Coronary artery (tissue), 2 donors: Measurements from ENCODE around the gene UCMA.

Experiments
- DNase-seq: peaks from one replicate; pipeline ENCODE4 v3.0.0-alpha.2; 2017; ENCODE audit warnings: low spot score
- H3K27ac ChIP-seq, 2 donors: fragments of 200-600 bp; sonication (generic); one replicate each; pipeline ENCODE4 v1.5.1; 2016 to 2019
- H3K4me3 ChIP-seq: fragments of 200-600 bp; sonication (generic); 2 replicates; pipeline ENCODE4 v1.5.1; 2016; ENCODE audit warnings: mild to moderate bottlenecking, moderate library complexity
- CTCF ChIP-seq: fragments of 200-600 bp; sonication (generic); IDR thresholded peaks from one replicate; pipeline ENCODE4 v1.5.1; 2019; ENCODE audit warnings: antibody characterized with exemption

The UCMA gene

GRCh38 chr10:13188593-13188992 is 45.6 kb downstream of the UCMA start:
- no peak overlapping the region for H3K4me3 ChIP-seq
- H3K27ac ChIP-seq, result no peak overlapping the region
- DNase-seq, result no peak
- TF ChIP-seq CTCF, result no peak

- no peak overlapping the region for H3K27ac ChIP-seq
- DNase-seq, result no peak
- no peak for TF ChIP-seq CTCF
- H3K4me3 ChIP-seq, result no peak overlapping the region
Measured at GRCh38 chr10:13187135-13187534, 47.0 kb downstream of the UCMA start.

- no peak overlapping the region for H3K27ac ChIP-seq
Measured at GRCh38 chr10:13184730-13185514, 49.3 kb downstream of the UCMA start.

GRCh38 chr10:13184276-13184675 is 49.9 kb downstream of the UCMA start:
- no peak overlapping the region for H3K4me3 ChIP-seq
- DNase-seq, result no peak
- TF ChIP-seq CTCF, result no peak
- no peak overlapping the region for H3K27ac ChIP-seq

More at GRCh38 chr10:13184730-13185514, 49.3 kb downstream of the UCMA start:
- DNase-seq, result no peak
- TF ChIP-seq CTCF, result no peak
- H3K4me3 ChIP-seq, result no peak overlapping the region

GRCh38 chr10:13183625-13184024 is 50.5 kb downstream of the UCMA start:
- TF ChIP-seq CTCF, result no peak
- Histone ChIP-seq H3K4me3 (no peak overlapping the region), H3K27ac (no peak overlapping the region)
- DNase-seq, result no peak

GRCh38 chr10:13182424-13182823 is 51.8 kb downstream of the UCMA start:
- Histone ChIP-seq H3K4me3 (no peak overlapping the region), H3K27ac (no peak overlapping the region)
- no peak for DNase-seq
- TF ChIP-seq CTCF, result no peak

- Histone ChIP-seq H3K4me3 (no peak overlapping the region), H3K27ac (no peak overlapping the region)
- DNase-seq, result no peak
- TF ChIP-seq CTCF, result no peak
Measured at GRCh38 chr10:13180788-13181187, 53.4 kb downstream of the UCMA start.
